ENCODE measurements around the gene RGS21. TPM values are rescaled to one million over a fixed set of nuclear protein-coding genes. Genes with fewer than 3 reads are reported as not detected.

The RGS21 gene
- total RNA-seq, 4 donors from 2014 or later = not detected

DNA sequence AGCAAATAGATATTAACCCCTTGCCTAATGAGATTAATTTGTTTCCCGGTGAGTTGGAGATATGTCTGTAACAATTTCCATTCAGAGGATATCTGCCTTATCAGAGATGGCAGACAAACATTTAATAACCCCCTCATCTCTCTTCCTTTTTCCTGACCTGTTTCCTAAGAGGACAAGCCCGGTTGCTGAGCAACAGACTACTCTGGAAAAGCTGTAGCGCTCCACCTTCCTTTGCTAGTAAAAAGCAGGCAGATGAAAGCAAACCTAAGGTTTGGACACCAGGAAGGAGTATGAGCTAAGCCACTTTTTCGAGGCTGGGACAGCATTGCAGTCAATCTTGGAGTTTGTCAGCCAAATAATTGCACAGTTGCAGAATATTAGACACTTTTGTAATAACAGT lies 82.4 kb downstream of the RGS21 start:
- TF ChIP-seq EP300 (IDR thresholded peaks at IDR 0.05) (no peak), CTCF (IDR thresholded peaks at IDR 0.05) (no peak), POLR2A (IDR thresholded peaks at IDR 0.05; ENCODE audit: low read depth) (no peak), POLR2AphosphoS5 (IDR thresholded peaks at IDR 0.05) (no peak)
- no peak for DNase-seq (ENCODE audit: extremely low spot score)
- H3K4me3 ChIP-seq = no peak overlapping the region
- no peaks in the 10 kb centered on the region for H3K36me3 ChIP-seq
- no peaks in the 10 kb centered on the region for H3K9me3 ChIP-seq
- H3K27ac ChIP-seq (replicated peaks in 1 of 4) = no peak overlapping the region
- peaks cover 0 to 10% (median 6%) of the 10 kb centered on the region in 4 donors for H3K4me1 ChIP-seq
- H3K27me3 ChIP-seq = no peaks in the 10 kb centered on the region
- intact Hi-C loops (cut with DNase I) = no loop called here
- 64% methylated on average over 4 of the region's 4 CpGs for whole genome bisulfite sequencing

- Histone ChIP-seq H3K4me3 (peak overlapping the region in 2 of 4 donors; percentile 11 to 13), H3K4me1 (peaks cover 0 to 10% (median 6%) of the 10 kb centered on the region in 4 donors), H3K9me3 (no peaks in the 10 kb centered on the region), H3K27me3 (no peaks in the 10 kb centered on the region), H3K36me3 (no peaks in the 10 kb centered on the region), H3K27ac (replicated peaks in 1 of 4) (no peak overlapping the region)
- intact Hi-C loops (cut with DNase I) = no loop called here
- DNase-seq (ENCODE audit: extremely low spot score) = no peak
- 25% methylated on average over 1 of the region's 1 CpG for WGBS
- TF ChIP-seq CTCF (IDR thresholded peaks at IDR 0.05) (no peak), EP300 (IDR thresholded peaks at IDR 0.05) (no peak), POLR2AphosphoS5 (IDR thresholded peaks at IDR 0.05) (no peak), POLR2A (IDR thresholded peaks at IDR 0.05; ENCODE audit: low read depth) (no peak)
These were observed 85.0 kb downstream of the RGS21 start for GRCh38 chr1:192401825-192402224.

- no peak overlapping the region for H3K4me3 ChIP-seq
- no peak overlapping the region for H3K27ac ChIP-seq (replicated peaks in 1 of 4)
- intact Hi-C loops (cut with DNase I) = no loop called here
- H3K36me3 ChIP-seq = no peaks in the 10 kb centered on the region
- no peaks in the 10 kb centered on the region for H3K9me3 ChIP-seq
- H3K27me3 ChIP-seq = no peaks in the 10 kb centered on the region
- DNase-seq (ENCODE audit: extremely low spot score) = no peak
- H3K4me1 ChIP-seq = peaks cover 0 to 10% (median 6%) of the 10 kb centered on the region in 4 donors
- no peak for TF ChIP-seq EP300 (IDR thresholded peaks at IDR 0.05)
- no peak for TF ChIP-seq CTCF (IDR thresholded peaks at IDR 0.05)
- TF ChIP-seq POLR2AphosphoS5 (IDR thresholded peaks at IDR 0.05) = no peak
- no peak for TF ChIP-seq POLR2A (IDR thresholded peaks at IDR 0.05; ENCODE audit: low read depth)
These were observed 85.8 kb downstream of the RGS21 start for GRCh38 chr1:192402571-192402970.

GRCh38 chr1:192407206-192407605 lies 90.4 kb downstream of the RGS21 start:
- H3K9me3 ChIP-seq = no peaks in the 10 kb centered on the region
- intact Hi-C loops (cut with DNase I) = no loop called here
- peaks cover 0 to 2% (median under 1%) of the 10 kb centered on the region in 4 donors for H3K4me1 ChIP-seq
- H3K36me3 ChIP-seq = no peaks in the 10 kb centered on the region
- DNase-seq (ENCODE audit: extremely low spot score) = no peak
- no peak overlapping the region for H3K27ac ChIP-seq (replicated peaks in 1 of 4)
- TF ChIP-seq CTCF (IDR thresholded peaks at IDR 0.05) (no peak), POLR2AphosphoS5 (IDR thresholded peaks at IDR 0.05) (no peak), EP300 (IDR thresholded peaks at IDR 0.05) (no peak), POLR2A (IDR thresholded peaks at IDR 0.05; ENCODE audit: low read depth) (no peak)
- 61% methylated on average over 3 of the region's 3 CpGs for WGBS
- no peaks in the 10 kb centered on the region for H3K27me3 ChIP-seq
- H3K4me3 ChIP-seq = no peak overlapping the region

Other genes with a start within 250 kb of the RGS21 start
- gene RGS18, start 158.5 kb upstream of the RGS21 start, total RNA-seq = 1 to 10 TPM in 2 of 4 donors, under 1 TPM in 2; 0.45 to 3.6 (median 1.3) TPM